ENCODE data around the gene EXOC5. TPM values are rescaled to one million over a fixed set of nuclear protein-coding genes. Genes with fewer than 3 reads are reported as not detected.

Gene EXOC5
- total RNA-seq, 4 donors from 2014 or later, result 20.6 to 35.8 (median 30.3) TPM

DNA sequence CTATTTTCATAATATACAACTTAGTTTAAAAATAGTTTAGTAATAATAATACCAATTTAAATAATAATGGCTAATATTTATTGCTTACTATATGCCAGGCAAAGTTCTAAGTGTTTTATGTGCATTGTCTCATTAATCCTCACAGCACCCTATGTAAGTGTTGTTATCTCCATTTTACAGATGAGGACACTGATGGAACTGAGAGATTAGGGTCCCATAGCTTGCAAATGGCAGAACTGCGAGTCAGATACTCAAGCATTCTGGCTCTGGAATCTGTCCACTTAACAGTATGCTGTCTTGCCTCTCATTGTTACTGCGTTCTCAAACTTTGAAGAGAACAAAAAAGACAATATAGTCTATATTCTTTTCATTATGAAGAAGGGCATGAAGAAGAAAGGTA, 19.0 kb upstream of the EXOC5 start:
- no peaks in the 10 kb centered on the region for H3K9me3 ChIP-seq
- no peak for DNase-seq
- peaks cover 0 to 51% (median 0%) of the 10 kb centered on the region in 3 donors for H3K36me3 ChIP-seq
- peaks cover 0 to 4% (median 0%) of the 10 kb centered on the region in 4 donors for H3K4me1 ChIP-seq
- no peak overlapping the region for H3K27ac ChIP-seq
- no peaks in the 10 kb centered on the region for H3K27me3 ChIP-seq
- no peak for TF ChIP-seq POLR2A (IDR thresholded peaks at IDR 0.05)
- TF ChIP-seq, protein P1, sequence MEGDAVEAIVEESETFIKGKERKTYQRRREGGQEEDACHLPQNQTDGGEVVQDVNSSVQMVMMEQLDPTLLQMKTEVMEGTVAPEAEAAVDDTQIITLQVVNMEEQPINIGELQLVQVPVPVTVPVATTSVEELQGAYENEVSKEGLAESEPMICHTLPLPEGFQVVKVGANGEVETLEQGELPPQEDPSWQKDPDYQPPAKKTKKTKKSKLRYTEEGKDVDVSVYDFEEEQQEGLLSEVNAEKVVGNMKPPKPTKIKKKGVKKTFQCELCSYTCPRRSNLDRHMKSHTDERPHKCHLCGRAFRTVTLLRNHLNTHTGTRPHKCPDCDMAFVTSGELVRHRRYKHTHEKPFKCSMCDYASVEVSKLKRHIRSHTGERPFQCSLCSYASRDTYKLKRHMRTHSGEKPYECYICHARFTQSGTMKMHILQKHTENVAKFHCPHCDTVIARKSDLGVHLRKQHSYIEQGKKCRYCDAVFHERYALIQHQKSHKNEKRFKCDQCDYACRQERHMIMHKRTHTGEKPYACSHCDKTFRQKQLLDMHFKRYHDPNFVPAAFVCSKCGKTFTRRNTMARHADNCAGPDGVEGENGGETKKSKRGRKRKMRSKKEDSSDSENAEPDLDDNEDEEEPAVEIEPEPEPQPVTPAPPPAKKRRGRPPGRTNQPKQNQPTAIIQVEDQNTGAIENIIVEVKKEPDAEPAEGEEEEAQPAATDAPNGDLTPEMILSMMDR (IDR thresholded peaks at IDR 0.05), result no peak
- no peak overlapping the region for H3K4me3 ChIP-seq

DNA sequence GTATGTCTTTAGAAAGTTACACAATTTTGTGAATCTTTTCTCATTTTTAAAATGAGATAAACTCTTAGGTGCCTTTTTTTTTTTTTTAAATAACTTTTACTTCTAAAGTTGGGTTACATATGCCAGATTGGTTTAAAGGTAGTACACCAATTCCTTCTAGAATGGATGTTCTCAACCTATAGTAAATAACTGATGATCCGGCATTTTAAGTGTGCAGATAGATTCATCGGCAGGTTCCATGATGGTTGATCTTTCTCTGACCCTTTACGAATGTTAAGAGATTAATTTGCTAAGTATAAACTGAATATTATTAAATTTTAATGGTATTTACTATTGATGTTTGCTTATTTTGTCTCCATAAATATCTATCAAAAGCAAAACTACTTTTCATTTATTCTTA, 8.4 kb upstream of the EXOC5 start:
- H3K27ac ChIP-seq, result no peak overlapping the region
- H3K4me3 ChIP-seq, result no peak overlapping the region
- H3K4me1 ChIP-seq, result peaks cover 0 to 12% (median 0%) of the 10 kb centered on the region in 4 donors
- TF ChIP-seq, protein P1 (IDR thresholded peaks at IDR 0.05), result no peak
- TF ChIP-seq POLR2A (IDR thresholded peaks at IDR 0.05), result no peak
- no peak for DNase-seq
- no peaks in the 10 kb centered on the region for H3K27me3 ChIP-seq
- H3K36me3 ChIP-seq, result peaks cover 0 to 38% (median 0%) of the 10 kb centered on the region in 3 donors
- no peaks in the 10 kb centered on the region for H3K9me3 ChIP-seq

DNA sequence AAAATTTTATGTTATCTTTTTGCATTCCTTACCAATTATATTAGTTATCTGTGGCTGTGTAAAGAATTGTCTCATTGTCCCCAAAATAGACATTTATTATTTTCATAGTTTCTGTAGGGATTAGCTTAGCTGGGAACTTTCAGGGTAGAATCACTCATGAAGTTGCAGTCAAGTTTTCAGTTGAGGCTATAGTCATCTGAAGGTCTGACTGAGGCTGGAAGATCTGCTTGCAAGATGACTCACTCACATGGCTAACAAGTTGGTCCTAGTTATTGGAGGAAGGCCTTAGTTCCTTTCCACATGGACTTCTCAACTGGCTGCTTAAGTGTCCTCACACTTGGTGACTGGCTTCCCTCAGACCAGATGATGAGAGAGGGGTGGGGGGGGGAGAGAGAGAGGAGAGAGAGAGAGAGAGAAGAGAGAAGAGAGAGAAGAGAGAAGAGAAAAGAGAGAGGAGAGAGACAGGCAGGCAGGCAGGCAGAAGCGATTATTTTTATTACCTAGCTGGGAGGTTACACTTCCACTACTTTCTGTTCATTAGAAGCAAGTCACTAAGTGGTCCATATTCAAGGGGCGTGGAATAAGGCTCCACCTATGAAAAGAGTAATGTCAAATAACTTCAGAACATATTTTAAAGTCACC, 6.4 kb upstream of the EXOC5 start:
- H3K27ac ChIP-seq, result no peak overlapping the region
- no peak for TF ChIP-seq POLR2A (IDR thresholded peaks at IDR 0.05)
- TF ChIP-seq, protein P1 (IDR thresholded peaks at IDR 0.05), result no peak
- DNase-seq, result no peak
- no peak overlapping the region for H3K4me3 ChIP-seq
- H3K36me3 ChIP-seq, result peaks cover 0 to 19% (median 0%) of the 10 kb centered on the region in 3 donors
- no peaks in the 10 kb centered on the region for H3K9me3 ChIP-seq
- peaks cover 0 to 28% (median 5%) of the 10 kb centered on the region in 4 donors for H3K4me1 ChIP-seq
- H3K27me3 ChIP-seq, result no peaks in the 10 kb centered on the region

DNA sequence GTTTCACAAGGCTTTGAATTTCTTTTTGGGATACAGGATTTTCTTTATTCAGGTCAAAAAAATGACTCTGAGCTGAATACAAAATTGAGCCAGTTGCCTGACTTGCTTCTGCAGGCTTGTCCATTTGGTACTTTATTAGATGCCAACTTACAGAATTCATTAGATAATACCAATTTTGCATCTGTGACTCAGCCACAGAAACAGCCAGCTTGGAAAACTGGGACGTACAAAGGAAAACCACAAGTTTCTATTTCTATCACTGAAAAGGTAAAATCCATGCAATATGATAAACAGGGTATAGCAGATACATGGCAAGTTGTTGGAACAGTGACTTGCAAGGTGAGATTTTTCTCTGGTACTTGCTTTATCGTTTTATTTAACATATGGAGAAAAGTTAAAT, 5.8 kb upstream of the EXOC5 start:
- no peaks in the 10 kb centered on the region for H3K9me3 ChIP-seq
- H3K36me3 ChIP-seq, result peaks cover 0 to 13% (median 0%) of the 10 kb centered on the region in 3 donors
- no peak overlapping the region for H3K27ac ChIP-seq
- TF ChIP-seq, protein P1 (IDR thresholded peaks at IDR 0.05), result no peak
- TF ChIP-seq POLR2A (IDR thresholded peaks at IDR 0.05), result no peak
- DNase-seq, result no peak
- H3K27me3 ChIP-seq, result no peaks in the 10 kb centered on the region
- peaks cover 0 to 33% (median 5%) of the 10 kb centered on the region in 4 donors for H3K4me1 ChIP-seq
- no peak overlapping the region for H3K4me3 ChIP-seq

DNA sequence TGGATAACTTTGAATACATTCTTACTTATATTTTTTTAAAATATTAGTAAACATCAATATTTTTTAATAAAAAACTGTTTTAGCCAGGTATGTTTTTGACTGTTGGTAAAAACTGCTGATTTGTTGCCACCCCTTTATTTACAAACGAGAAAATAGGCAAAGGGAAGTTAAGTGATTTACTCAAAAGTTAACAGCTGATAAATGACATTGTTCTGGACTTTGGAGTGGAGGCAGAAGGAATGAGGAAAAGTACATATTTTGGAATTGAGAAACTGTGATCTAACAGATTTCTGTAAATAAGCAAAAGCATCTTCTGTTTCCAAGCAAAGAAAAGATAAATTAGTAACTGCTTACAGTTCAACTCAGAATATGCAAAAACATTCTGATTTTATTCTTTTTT, 4.5 kb upstream of the EXOC5 start:
- Histone ChIP-seq H3K27me3 (no peaks in the 10 kb centered on the region), H3K4me3 (no peak overlapping the region)
- DNase-seq, result no peak

More for the DNA sequence above, 4.5 kb upstream of the EXOC5 start:
- Histone ChIP-seq H3K4me1 (peaks cover 0 to 33% (median 5%) of the 10 kb centered on the region in 4 donors), H3K9me3 (no peaks in the 10 kb centered on the region), H3K36me3 (peaks cover 0 to 13% (median 0%) of the 10 kb centered on the region in 3 donors), H3K27ac (no peak overlapping the region)
- TF ChIP-seq, protein P1 (IDR thresholded peaks at IDR 0.05), result no peak
- no peak for TF ChIP-seq POLR2A (IDR thresholded peaks at IDR 0.05)
